HEK293 (cell line): ENCODE measurements around the gene CARS1.
A peak's percentile ranks its signal among the peaks of the same experiment; 100 is the strongest.

Experiments
- AEBP2 ChIP-seq: fragments of 450-650 bp; formaldehyde crosslinking; IDR thresholded peaks from 2 replicates; pipeline ENCODE4 v1.5.1; 2016; ENCODE audit warnings: missing biosample characterization, missing genetic modification characterization, borderline replicate concordance
- ATF2 ChIP-seq: fragments of 450-650 bp; formaldehyde crosslinking; IDR thresholded peaks from 2 replicates; pipeline ENCODE4 v1.5.1; 2016; ENCODE audit warnings: missing biosample characterization, missing genetic modification characterization, low read depth
- GFI1B ChIP-seq: fragments of 450-650 bp; formaldehyde crosslinking; IDR thresholded peaks from 2 replicates; pipeline ENCODE4 v1.5.1; 2016; ENCODE audit warnings: missing biosample characterization, missing genetic modification characterization
- INSM2 ChIP-seq: fragments of 450-650 bp; formaldehyde crosslinking; IDR thresholded peaks from 2 replicates; pipeline ENCODE4 v1.5.1; 2016; ENCODE audit warnings: missing biosample characterization, missing genetic modification characterization
- KLF1 ChIP-seq: fragments of 450-650 bp; formaldehyde crosslinking; IDR thresholded peaks from 2 replicates; pipeline ENCODE4 v1.5.1; 2016; ENCODE audit warnings: missing biosample characterization, missing genetic modification characterization
- KLF10 ChIP-seq: fragments of 450-650 bp; IDR thresholded peaks from 2 replicates; pipeline ENCODE4 v1.5.1; 2018; ENCODE audit warnings: missing biosample characterization, mild to moderate bottlenecking, missing genetic modification characterization
- KLF7 ChIP-seq: fragments of 450-650 bp; formaldehyde crosslinking; IDR thresholded peaks from 2 replicates; pipeline ENCODE4 v1.5.1; 2016; ENCODE audit warnings: missing biosample characterization, missing genetic modification characterization, borderline replicate concordance
- KLF8 ChIP-seq: fragments of 450-650 bp; formaldehyde crosslinking; IDR thresholded peaks from 2 replicates; pipeline ENCODE4 v1.5.1; 2016; ENCODE audit warnings: missing biosample characterization, missing genetic modification characterization
- SP2 ChIP-seq: fragments of 450-650 bp; formaldehyde crosslinking; IDR thresholded peaks from 2 replicates; pipeline ENCODE4 v1.5.1; 2016; ENCODE audit warnings: missing biosample characterization, missing genetic modification characterization
- TRIM28 ChIP-seq: IDR thresholded peaks from 2 replicates; pipeline ENCODE4 v1.6.1; 2011; ENCODE audit warnings: low read length, control low read depth, borderline replicate concordance
- ZBTB49 ChIP-seq: fragments of 450-650 bp; formaldehyde crosslinking; IDR thresholded peaks from 2 replicates; pipeline ENCODE4 v1.5.1; 2016; ENCODE audit warnings: missing biosample characterization, missing genetic modification characterization, low read depth
- ZNF221 ChIP-seq: fragments of 450-650 bp; formaldehyde crosslinking; IDR thresholded peaks from 2 replicates; pipeline ENCODE4 v1.5.1; 2017; ENCODE audit warnings: missing biosample characterization, missing genetic modification characterization, borderline replicate concordance
- ZNF24 ChIP-seq: fragments of 450-650 bp; formaldehyde crosslinking; IDR thresholded peaks from 2 replicates; pipeline ENCODE4 v1.5.1; 2016; ENCODE audit warnings: missing biosample characterization, missing genetic modification characterization
- ZNF274 ChIP-seq, 2 experiments: fragments of 200-500 bp in 1 of 2; fragments of 450-650 bp in 1 of 2; sonication (Bioruptor generic) in 1 of 2; formaldehyde crosslinking in 1 of 2; IDR thresholded peaks; 2 replicates each; pipeline versions ENCODE4 v1.5.1 to v1.6.1; 2014 to 2016; ENCODE audit warnings: borderline replicate concordance in 1 of 2, inconsistent platforms in 1 of 2, low read length in 1 of 2, missing biosample characterization in 1 of 2, missing genetic modification characterization in 1 of 2
- ZNF350 ChIP-seq: fragments of 450-650 bp; formaldehyde crosslinking; IDR thresholded peaks from 2 replicates; pipeline ENCODE4 v1.5.0; 2017; ENCODE audit warnings: missing biosample characterization, mild to moderate bottlenecking, missing genetic modification characterization
- ZNF404 ChIP-seq: fragments of 450-650 bp; formaldehyde crosslinking; IDR thresholded peaks from 2 replicates; pipeline ENCODE4 v1.5.1; 2017; ENCODE audit warnings: missing biosample characterization, missing genetic modification characterization
- ZNF416 ChIP-seq: fragments of 450-650 bp; formaldehyde crosslinking; IDR thresholded peaks from 2 replicates; pipeline ENCODE4 v1.5.1; 2016; ENCODE audit warnings: missing biosample characterization, missing genetic modification characterization
- ZNF423 ChIP-seq: fragments of 450-650 bp; formaldehyde crosslinking; IDR thresholded peaks from 2 replicates; pipeline ENCODE4 v1.5.1; 2016; ENCODE audit warnings: missing biosample characterization, missing genetic modification characterization
- ZNF513 ChIP-seq: fragments of 450-650 bp; IDR thresholded peaks from 2 replicates; pipeline ENCODE4 v1.5.1; 2018; ENCODE audit warnings: missing biosample characterization, missing genetic modification characterization
- ZNF548 ChIP-seq: fragments of 450-650 bp; formaldehyde crosslinking; IDR thresholded peaks from 2 replicates; pipeline ENCODE4 v1.5.1; 2016; ENCODE audit warnings: missing biosample characterization, missing genetic modification characterization
- ZNF600 ChIP-seq: fragments of 450-650 bp; formaldehyde crosslinking; IDR thresholded peaks from 2 replicates; pipeline ENCODE4 v1.5.1; 2016; ENCODE audit warnings: missing biosample characterization, missing genetic modification characterization
- ZNF645 ChIP-seq: fragments of 450-650 bp; formaldehyde crosslinking; IDR thresholded peaks from 2 replicates; pipeline ENCODE4; 2016; ENCODE audit warnings: missing biosample characterization, missing genetic modification characterization
- ZNF658 ChIP-seq: fragments of 450-650 bp; formaldehyde crosslinking; IDR thresholded peaks from 2 replicates; pipeline ENCODE4; 2016; ENCODE audit warnings: missing biosample characterization, missing genetic modification characterization
- ZNF692 ChIP-seq: fragments of 450-650 bp; formaldehyde crosslinking; IDR thresholded peaks from 2 replicates; pipeline ENCODE4 v1.5.1; 2016; ENCODE audit warnings: missing biosample characterization, missing genetic modification characterization
- ZNF768 ChIP-seq: fragments of 450-650 bp; formaldehyde crosslinking; IDR thresholded peaks from 2 replicates; pipeline ENCODE4 v1.5.1; 2018; ENCODE audit warnings: missing biosample characterization, mild to moderate bottlenecking, missing genetic modification characterization
- ZNF791 ChIP-seq: fragments of 450-650 bp; formaldehyde crosslinking; IDR thresholded peaks from 2 replicates; pipeline ENCODE4 v1.5.1; 2016; ENCODE audit warnings: missing biosample characterization, missing genetic modification characterization
- ZNF837 ChIP-seq: fragments of 450-650 bp; formaldehyde crosslinking; IDR thresholded peaks from 2 replicates; pipeline ENCODE4 v1.5.1; 2016; ENCODE audit warnings: missing biosample characterization, missing genetic modification characterization
- ZSCAN16 ChIP-seq: fragments of 450-650 bp; formaldehyde crosslinking; IDR thresholded peaks from 2 replicates; pipeline ENCODE4 v1.5.1; 2016; ENCODE audit warnings: missing biosample characterization, missing genetic modification characterization

Gene CARS1

GRCh38 chr11:3057069-3057963 lies at the start of gene CARS1 (continued):
- TF ChIP-seq GFI1B (tag by site-specific recombination), result no peak
- no peak for TF ChIP-seq TRIM28
- no peak for TF ChIP-seq ZNF513 (tag by site-specific recombination)
- TF ChIP-seq ZNF548 (tag by site-specific recombination), result no peak
- peak; percentile 64 for TF ChIP-seq KLF1 (tag by site-specific recombination)
- peak; percentile 51; the same call in 1 of the 2 replicates for TF ChIP-seq KLF10 (tag by site-specific recombination)
- 0 out of 2 replicates have a peak, but pooled peaks have one; percentile 6 for TF ChIP-seq ATF2
- no peak for TF ChIP-seq ZBTB49 (tag by site-specific recombination)
- peak; percentile 59 for TF ChIP-seq ZNF692 (tag by site-specific recombination)
- TF ChIP-seq ZNF837, result no peak
- TF ChIP-seq ZNF24 (tag by site-specific recombination), result 0 out of 2 replicates have a peak, but pooled peaks have one; percentile 26
- TF ChIP-seq ZSCAN16 (tag by site-specific recombination), result no peak
- TF ChIP-seq ZNF791 (tag by site-specific recombination), result no peak
- TF ChIP-seq ZNF350 (tag by site-specific recombination), result no peak
- TF ChIP-seq ZNF221, result no peak
- no peak for TF ChIP-seq ZNF416 (tag by site-specific recombination)
- TF ChIP-seq ZNF768 (tag by site-specific recombination), result no peak
- TF ChIP-seq SP2, result peak; percentile 84
- TF ChIP-seq ZNF274 (IDR thresholded peaks at IDR 0.05; ENCODE audit: low read length), result no peak
- no peak for TF ChIP-seq ZNF274 (tag by site-specific recombination; IDR thresholded peaks at IDR 0.05; ENCODE audit: borderline replicate concordance)
- TF ChIP-seq ZNF404 (tag by site-specific recombination), result no peak
- TF ChIP-seq ZNF658 (tag by site-specific recombination), result no peak
- TF ChIP-seq AEBP2, result no peak
- peak; percentile 60 for TF ChIP-seq KLF7 (tag by site-specific recombination)
- TF ChIP-seq INSM2, result no peak
- peak; percentile 96 for TF ChIP-seq ZNF600 (tag by site-specific recombination)
- peak; percentile 77 for TF ChIP-seq ZNF423
- no peak for TF ChIP-seq ZNF645 (tag by site-specific recombination)
- TF ChIP-seq KLF8 (tag by site-specific recombination), result peak; percentile 85
